ENCODE data around the gene CTNNB1. TPM values are rescaled to one million over a fixed set of nuclear protein-coding genes. Genes with fewer than 3 reads are reported as not detected.

The CTNNB1 gene
- 100 to 1,000 TPM; 405 to 467 TPM for total RNA-seq

GRCh38 chr3:41198950-41199865, at the start of gene CTNNB1:
Gene CTNNB1 (plus strand): TSS chr3:41199505. CDS start chr3:41224069, 24,564 bp downstream.
- DNase-seq (ENCODE audit: low spot score), result peak; percentile 94
- intact Hi-C loops (cut with DNase I), result loop anchor here (5.0 to 10.0 kb wide), 2 partner anchors 484 to 617 kb away; no protein-coding TSS in a partner anchor
- TF ChIP-seq POLR2AphosphoS5 (IDR thresholded peaks at IDR 0.05) (peak; percentile 93), POLR2A (IDR thresholded peaks at IDR 0.05) (peak; percentile 90)
- TF ChIP-seq, protein P1, sequence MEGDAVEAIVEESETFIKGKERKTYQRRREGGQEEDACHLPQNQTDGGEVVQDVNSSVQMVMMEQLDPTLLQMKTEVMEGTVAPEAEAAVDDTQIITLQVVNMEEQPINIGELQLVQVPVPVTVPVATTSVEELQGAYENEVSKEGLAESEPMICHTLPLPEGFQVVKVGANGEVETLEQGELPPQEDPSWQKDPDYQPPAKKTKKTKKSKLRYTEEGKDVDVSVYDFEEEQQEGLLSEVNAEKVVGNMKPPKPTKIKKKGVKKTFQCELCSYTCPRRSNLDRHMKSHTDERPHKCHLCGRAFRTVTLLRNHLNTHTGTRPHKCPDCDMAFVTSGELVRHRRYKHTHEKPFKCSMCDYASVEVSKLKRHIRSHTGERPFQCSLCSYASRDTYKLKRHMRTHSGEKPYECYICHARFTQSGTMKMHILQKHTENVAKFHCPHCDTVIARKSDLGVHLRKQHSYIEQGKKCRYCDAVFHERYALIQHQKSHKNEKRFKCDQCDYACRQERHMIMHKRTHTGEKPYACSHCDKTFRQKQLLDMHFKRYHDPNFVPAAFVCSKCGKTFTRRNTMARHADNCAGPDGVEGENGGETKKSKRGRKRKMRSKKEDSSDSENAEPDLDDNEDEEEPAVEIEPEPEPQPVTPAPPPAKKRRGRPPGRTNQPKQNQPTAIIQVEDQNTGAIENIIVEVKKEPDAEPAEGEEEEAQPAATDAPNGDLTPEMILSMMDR (IDR thresholded peaks at IDR 0.05), result peak in 3 of 4 experiments; percentile 14 to 49 (median 30)

DNA sequence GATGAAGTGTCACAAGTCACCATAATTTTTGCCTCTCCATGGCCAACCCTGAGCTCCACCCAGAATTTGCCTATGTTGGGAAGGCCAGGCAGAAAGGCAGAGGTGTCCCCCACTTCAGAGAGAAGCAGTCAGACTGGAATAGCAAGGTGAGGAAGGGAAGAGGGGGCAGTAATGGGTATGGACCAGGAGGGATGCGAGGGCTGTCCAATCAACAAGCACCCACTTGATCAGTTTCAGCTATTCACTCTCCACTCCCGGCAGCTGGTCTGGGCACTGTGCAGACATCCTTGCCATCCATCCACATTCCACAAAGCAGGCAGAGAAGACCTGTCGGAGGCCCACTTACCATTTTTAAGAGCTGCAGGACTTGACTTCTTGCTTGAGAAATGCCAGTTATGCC, 43.5 kb upstream of the CTNNB1 start:
- H3K27me3 ChIP-seq (replicated peaks; ENCODE audit: insufficient read depth), result no peaks in the 10 kb centered on the region
- WGBS, result 77% methylated on average over 3 of the region's 3 CpGs
- no peaks in the 10 kb centered on the region for H3K36me3 ChIP-seq
- intact Hi-C loops (cut with DNase I), result no loop called here
- TF ChIP-seq POLR2AphosphoS5 (IDR thresholded peaks at IDR 0.05), result no peak
- no peak for TF ChIP-seq POLR2A (IDR thresholded peaks at IDR 0.05)
- TF ChIP-seq, protein P1 (IDR thresholded peaks at IDR 0.05), result no peak
- no peaks in the 10 kb centered on the region for H3K9me3 ChIP-seq
- H3K27ac ChIP-seq, result no peak overlapping the region
- DNase-seq (ENCODE audit: low spot score), result no peak
- H3K4me1 ChIP-seq (replicated peaks), result no peaks in the 10 kb centered on the region
- H3K4me3 ChIP-seq, result no peak overlapping the region

More at GRCh38 chr3:41198950-41199865, at the start of gene CTNNB1:
- Histone ChIP-seq H3K4me1 (replicated peaks) (no peaks in the 10 kb centered on the region), H3K9me3 (no peaks in the 10 kb centered on the region), H3K36me3 (no peaks in the 10 kb centered on the region), H3K27ac (peak within 1 kb of the TSS; percentile 97 to 99), H3K4me3 (peak within 1 kb of the TSS; percentile 90 to 96), H3K27me3 (replicated peaks; ENCODE audit: insufficient read depth) (no peaks in the 10 kb centered on the region)
- WGBS, result 0% methylated on average over 55 of the region's 112 CpGs

DNA sequence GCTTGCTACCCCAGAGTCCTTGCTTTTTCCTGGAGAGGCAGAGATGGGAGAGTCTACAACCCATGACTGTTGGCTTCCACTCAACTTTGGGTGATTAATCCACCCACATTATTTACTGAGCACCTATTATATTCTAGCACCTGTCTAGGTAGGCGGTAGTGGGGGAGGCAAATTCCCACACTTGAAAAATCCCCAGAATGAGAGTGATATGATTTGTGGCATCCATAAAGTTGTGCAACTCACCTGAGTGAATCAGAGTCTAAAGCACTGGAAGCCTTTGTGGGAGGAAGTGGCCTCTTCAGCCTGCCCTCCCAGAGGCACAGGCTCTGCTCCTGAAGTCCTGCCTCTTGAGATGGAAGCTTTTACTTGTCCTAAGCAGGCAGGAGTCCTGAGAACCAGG, 40.4 kb upstream of the CTNNB1 start:
- TF ChIP-seq, protein P1 (IDR thresholded peaks at IDR 0.05), result no peak
- TF ChIP-seq POLR2AphosphoS5 (IDR thresholded peaks at IDR 0.05) (no peak), POLR2A (IDR thresholded peaks at IDR 0.05) (no peak)
- no peak overlapping the region for H3K4me3 ChIP-seq
- no peaks in the 10 kb centered on the region for H3K9me3 ChIP-seq
- WGBS, result 75% methylated on average over 1 of the region's 1 CpG
- intact Hi-C loops (cut with DNase I), result no loop called here
- no peaks in the 10 kb centered on the region for H3K36me3 ChIP-seq
- no peak for DNase-seq (ENCODE audit: low spot score)
- no peaks in the 10 kb centered on the region for H3K4me1 ChIP-seq (replicated peaks)
- no peaks in the 10 kb centered on the region for H3K27me3 ChIP-seq (replicated peaks; ENCODE audit: insufficient read depth)
- no peak overlapping the region for H3K27ac ChIP-seq

GRCh38 chr3:41159588-41160189, 39.6 kb upstream of the CTNNB1 start:
- Histone ChIP-seq H3K4me1 (replicated peaks) (no peaks in the 10 kb centered on the region), H3K36me3 (no peaks in the 10 kb centered on the region), H3K27ac (no peak overlapping the region), H3K9me3 (no peaks in the 10 kb centered on the region), H3K27me3 (replicated peaks; ENCODE audit: insufficient read depth) (no peaks in the 10 kb centered on the region), H3K4me3 (no peak overlapping the region)
- intact Hi-C loops (cut with DNase I), result no loop called here
- WGBS, result 68% methylated on average over 3 of the region's 3 CpGs
- DNase-seq (ENCODE audit: low spot score), result no peak
- TF ChIP-seq POLR2A (IDR thresholded peaks at IDR 0.05) (no peak), POLR2AphosphoS5 (IDR thresholded peaks at IDR 0.05) (peak; percentile 10)

DNA sequence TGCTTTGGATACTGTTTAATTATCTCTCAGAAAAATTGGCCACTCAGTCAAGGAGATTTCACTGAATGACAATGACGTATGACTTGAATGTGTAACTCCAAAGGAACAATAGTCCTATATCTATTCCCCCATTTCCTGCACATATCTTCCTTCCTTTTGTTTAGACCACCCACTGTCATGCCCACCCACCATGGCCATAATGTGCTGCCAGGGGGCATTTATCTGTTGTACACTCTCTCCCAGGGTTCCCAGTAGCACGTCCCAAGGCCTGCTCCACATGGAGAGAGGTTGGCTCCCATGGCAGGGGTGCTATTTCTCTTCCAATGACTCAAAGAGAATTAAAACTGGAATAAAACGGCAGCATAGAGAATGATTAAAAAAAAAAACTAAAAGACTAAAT, 36.8 kb upstream of the CTNNB1 start:
- H3K4me3 ChIP-seq, result no peak overlapping the region
- intact Hi-C loops (cut with DNase I), result no loop called here
- no peak overlapping the region for H3K27ac ChIP-seq
- TF ChIP-seq, protein P1 (IDR thresholded peaks at IDR 0.05), result no peak
- H3K36me3 ChIP-seq, result no peaks in the 10 kb centered on the region
- no peaks in the 10 kb centered on the region for H3K9me3 ChIP-seq
- H3K27me3 ChIP-seq (replicated peaks; ENCODE audit: insufficient read depth), result no peaks in the 10 kb centered on the region
- H3K4me1 ChIP-seq (replicated peaks), result no peaks in the 10 kb centered on the region
- DNase-seq (ENCODE audit: low spot score), result no peak
- 93% methylated on average over 3 of the region's 3 CpGs for WGBS

Measured in prostate gland (tissue), 2 donors.